K562 (cell line): ENCODE measurements around the gene FBRS. TPM values are rescaled to one million over a fixed set of nuclear protein-coding genes. Genes with fewer than 3 reads are reported as not detected.
A peak's percentile ranks its signal among the peaks of the same experiment; 100 is the strongest.

Experiments
- ATAC-seq: fragments of 200-7000 bp; cut with Tn5 transposase; 3 replicates; pipeline ENCODE4 v1.9.1; 2020; ENCODE audit warnings: moderate library complexity
- BruUV-seq: library from RNA; stranded (reverse); fragments of 400-500 nt; replicated peaks from 2 replicates; lab custom pipeline; 2021; lab: Mats Ljungman, UMichigan
- CTCF ChIA-PET: fragments of 300-600 bp; formaldehyde crosslinking; extraction: SDS; loops from one replicate; lab custom pipeline; 2021; ENCODE audit warnings: low intra/inter-chr PET ratio; lab: Yijun Ruan, JAX
- POLR2A ChIA-PET: fragments of 300-600, 350-650 bp; sonication (Branson Sonifier 250); formaldehyde crosslinking; extraction: SDS; loops from one replicate; lab custom pipeline; 2021; ENCODE audit warnings: antibody characterized with exemption, inconsistent platforms; lab: Yijun Ruan, JAX
- DNase-seq, 4 experiments: peaks; one replicate each; pipeline versions ENCODE4 v3.0.0 to v3.0.0-alpha.2; 2011 to 2018; ENCODE audit warnings: low spot score in 3 of 4, mixed read lengths in 3 of 4; ENCODE audit errors: extremely low read depth in 1 of 4
- FAIRE-seq: peaks from 2 replicates; lab custom pipeline; 2011; peaks lifted over from hg19 to GRCh38; lab: Jason Lieb, UNC
- H2AFZ ChIP-seq: 2 replicates; pipeline ENCODE4 v1.6.0; 2011; ENCODE audit warnings: low read depth, low read length, control low read depth, inconsistent platforms
- H3K27ac ChIP-seq: fragments of 200-600 bp; 3 replicates; pipeline ENCODE4 v1.8.0; 2011; ENCODE audit warnings: low read depth, mild to moderate bottlenecking, control low read depth, inconsistent platforms, low read length, moderate library complexity, mixed read lengths; ENCODE audit errors: extremely low read depth
- H3K27me3 ChIP-seq, 2 experiments: fragments of 300-600 bp in 1 of 2; 2 replicates in 1 of 2; 3 replicates in 1 of 2; pipeline versions ENCODE4 v1.6.0 to v1.8.0; 2011; ENCODE audit warnings: inconsistent platforms in 2 of 2, low read length in 2 of 2, mild to moderate bottlenecking in 1 of 2, mixed read lengths in 1 of 2, moderate library complexity in 1 of 2; ENCODE audit not compliant: control insufficient read depth in 2 of 2, insufficient read depth in 2 of 2
- H3K36me3 ChIP-seq: fragments of 300-600 bp; 3 replicates; pipeline ENCODE4 v1.8.0; 2011; ENCODE audit warnings: mild to moderate bottlenecking, low read length, inconsistent platforms; ENCODE audit not compliant: control insufficient read depth, insufficient read depth
- H3K4me1 ChIP-seq, 2 experiments: fragments of 200-600 bp in 1 of 2; replicated peaks in 1 of 2; 2 replicates in 1 of 2; 3 replicates in 1 of 2; pipeline versions ENCODE4 v1.5.1 to v1.8.0; 2011; ENCODE audit warnings: inconsistent platforms in 2 of 2, low read length in 2 of 2, mild to moderate bottlenecking in 1 of 2, mixed read lengths in 1 of 2, moderate library complexity in 1 of 2; ENCODE audit not compliant: control insufficient read depth in 2 of 2, insufficient read depth in 2 of 2
- H3K4me2 ChIP-seq: 2 replicates; pipeline ENCODE4 v1.6.1; 2011; ENCODE audit warnings: low read length, control low read depth, inconsistent platforms, mixed read lengths; ENCODE audit not compliant: insufficient read depth
- H3K4me3 ChIP-seq: fragments of 200-600 bp; sonication (generic), shearing (Covaris generic); 2 replicates; pipeline ENCODE4 v1.5.1; 2016; ENCODE audit warnings: control low read depth, inconsistent platforms
- H3K79me2 ChIP-seq: fragments of 200-600 bp; 3 replicates; pipeline ENCODE4 v1.8.0; 2011; ENCODE audit warnings: low read length, inconsistent platforms; ENCODE audit not compliant: control insufficient read depth, insufficient read depth
- H3K9ac ChIP-seq, 2 experiments: 2 replicates each; pipeline versions ENCODE4 v1.6.0 to v1.6.1; 2011; ENCODE audit warnings: low read depth in 2 of 2, low read length in 2 of 2, control low read depth in 1 of 2, inconsistent platforms in 1 of 2, mild to moderate bottlenecking in 1 of 2, mixed read lengths in 1 of 2; ENCODE audit not compliant: insufficient read depth in 1 of 2
- H3K9me1 ChIP-seq: one replicate; pipeline ENCODE4 v1.6.0; 2011; ENCODE audit warnings: inconsistent platforms, mild to moderate bottlenecking, low read length, moderate library complexity; ENCODE audit not compliant: control insufficient read depth, insufficient read depth
- H3K9me3 ChIP-seq: replicated peaks from 2 replicates; pipeline ENCODE4 v1.5.1; 2011; ENCODE audit warnings: low read depth, low read length, inconsistent platforms; ENCODE audit not compliant: control insufficient read depth, insufficient read depth
- H4K20me1 ChIP-seq: replicated peaks from 2 replicates; pipeline ENCODE4 v1.6.1; 2011; ENCODE audit warnings: low read length, inconsistent platforms, mixed read lengths; ENCODE audit not compliant: control insufficient read depth, insufficient read depth
- ETS2 ChIP-seq: IDR thresholded peaks from 2 replicates; pipeline ENCODE4 v1.6.1; 2016; ENCODE audit warnings: borderline replicate concordance, missing genetic modification characterization, mild to moderate bottlenecking, moderate library complexity, missing compliant biosample characterization; ENCODE audit not compliant: poor library complexity, severe bottlenecking
- GATAD2B ChIP-seq: fragments of 450-650 bp; IDR thresholded peaks from 2 replicates; pipeline ENCODE4 v1.6.1; 2017; ENCODE audit warnings: mild to moderate bottlenecking, borderline replicate concordance
- L3MBTL2 ChIP-seq: fragments of 450-650 bp; IDR thresholded peaks from 2 replicates; pipeline ENCODE4 v1.6.1; 2016; ENCODE audit warnings: mild to moderate bottlenecking, moderate library complexity
- LARP7 ChIP-seq: fragments of 450-650 bp; IDR thresholded peaks from 2 replicates; pipeline ENCODE4 v1.6.1; 2016
- NRF1 ChIP-seq, 2 experiments: fragments of 450-650 bp; IDR thresholded peaks in 1 of 2; conservative IDR thresholded peaks in 1 of 2; 2 replicates each; pipeline ENCODE4 v1.6.1; 2014; ENCODE audit warnings: mild to moderate bottlenecking in 2 of 2
- RAD21 ChIP-seq, 2 experiments: fragments of 250-450 bp in 1 of 2; fragments of 450-650 bp in 1 of 2; sonication (Bioruptor Pico) in 1 of 2; formaldehyde crosslinking in 1 of 2; IDR thresholded peaks in 1 of 2; conservative IDR thresholded peaks in 1 of 2; 2 replicates each; pipeline versions ENCODE4 v1.4.0 to v1.8.0; 2020 to 2022; ENCODE audit warnings: mild to moderate bottlenecking in 2 of 2, moderate library complexity in 1 of 2
- STAT5A ChIP-seq: IDR thresholded peaks from 2 replicates; pipeline ENCODE4 v1.6.1; 2012; ENCODE audit warnings: low read length, inconsistent platforms, borderline replicate concordance
- VEZF1 ChIP-seq: fragments of 200-800 bp; sonication (Bioruptor generic); IDR thresholded peaks from 2 replicates; pipeline ENCODE4 v1.6.1; 2017; ENCODE audit warnings: missing genetic modification characterization, missing compliant biosample characterization
- ZNF274 ChIP-seq: IDR thresholded peaks from 2 replicates; pipeline ENCODE4 v1.6.1; 2011; ENCODE audit warnings: low read depth, mild to moderate bottlenecking, low read length, moderate library complexity, borderline replicate concordance
- WGBS: fragments of 100-300 bp; shearing (Covaris generic); methylation state at CpG from one replicate; pipeline ENCODE4 v1.1.6; 2016; ENCODE audit warnings: low coverage, mixed read lengths; ENCODE audit not compliant: insufficient coverage; ENCODE audit errors: missing lambda C conversion rate; 5-methylcytosine and 5-hydroxymethylcytosine counted together
- in situ Hi-C: fragments of 300-500 bp; cut with MboI; formaldehyde crosslinking; loops from 4 replicates; pipeline ENCODE4 v1.15.0; 2018; ENCODE audit warnings: inconsistent platforms, mixed read lengths
- intact Hi-C: fragments of 100-400 bp; cut with micrococcal nuclease; formaldehyde crosslinking; loops from 2 replicates; pipeline ENCODE4 v1.14.2; 2022
- polyA plus RNA-seq, 8 experiments: library from polyadenylated mRNA; depleted of rRNA in 4 of 8; stranded (reverse) in 5 of 8; unstranded in 3 of 8; fragments of >200 nt; fragmentation: Nextera tagmentation in 2 of 8; fragmentation: Illumina TruSeq in 1 of 8; extraction: Ambion mirVana in 2 of 8; extraction: Trizol in 1 of 8; gene quantifications; 2 replicates each; pipeline versions ENCODE4 v1.2.1 to v1.2.3, GENCODE V29; 2011 to 2014; ENCODE audit warnings: inconsistent platforms in 1 of 8, missing spikeins in 1 of 8
- total RNA-seq, 7 experiments: library from RNA; depleted of rRNA in 6 of 7; stranded (reverse); fragments of >200 nt in 6 of 7; fragmentation: Illumina TruSeq in 2 of 7; extraction: Trizol in 2 of 7; gene quantifications; 2 replicates each; pipeline versions ENCODE4 v1.2.1 to v1.2.3, GENCODE V29; 2011 to 2021; ENCODE audit warnings: low replicate concordance in 1 of 7
- TF ChIP-seq, protein P1 (sequence below): fragments of 450-650 bp; IDR thresholded peaks from 2 replicates; pipeline ENCODE4 v1.6.1; 2017; ENCODE audit warnings: antibody characterized with exemption, mild to moderate bottlenecking
- TF ChIP-seq, protein P2 (sequence below), 2 experiments: IDR thresholded peaks; 2 replicates each; pipeline ENCODE4 v1.6.1; 2011; ENCODE audit warnings: borderline replicate concordance in 1 of 2, control low read depth in 1 of 2, low read depth in 1 of 2, low read length in 1 of 2, mild to moderate bottlenecking in 1 of 2, mixed read lengths in 1 of 2, moderate library complexity in 1 of 2; ENCODE audit not compliant: insufficient read depth in 1 of 2, insufficient read length in 1 of 2, poor library complexity in 1 of 2, severe bottlenecking in 1 of 2; ENCODE audit errors: extremely low read depth in 1 of 2

The FBRS gene
- total and polyA plus RNA-seq, 9 of the 15 experiments (the other 6 are each of a cell fraction or from before 2014, with no cell fraction given): 0.32 to 59.5 (median 13.1) TPM

DNA sequence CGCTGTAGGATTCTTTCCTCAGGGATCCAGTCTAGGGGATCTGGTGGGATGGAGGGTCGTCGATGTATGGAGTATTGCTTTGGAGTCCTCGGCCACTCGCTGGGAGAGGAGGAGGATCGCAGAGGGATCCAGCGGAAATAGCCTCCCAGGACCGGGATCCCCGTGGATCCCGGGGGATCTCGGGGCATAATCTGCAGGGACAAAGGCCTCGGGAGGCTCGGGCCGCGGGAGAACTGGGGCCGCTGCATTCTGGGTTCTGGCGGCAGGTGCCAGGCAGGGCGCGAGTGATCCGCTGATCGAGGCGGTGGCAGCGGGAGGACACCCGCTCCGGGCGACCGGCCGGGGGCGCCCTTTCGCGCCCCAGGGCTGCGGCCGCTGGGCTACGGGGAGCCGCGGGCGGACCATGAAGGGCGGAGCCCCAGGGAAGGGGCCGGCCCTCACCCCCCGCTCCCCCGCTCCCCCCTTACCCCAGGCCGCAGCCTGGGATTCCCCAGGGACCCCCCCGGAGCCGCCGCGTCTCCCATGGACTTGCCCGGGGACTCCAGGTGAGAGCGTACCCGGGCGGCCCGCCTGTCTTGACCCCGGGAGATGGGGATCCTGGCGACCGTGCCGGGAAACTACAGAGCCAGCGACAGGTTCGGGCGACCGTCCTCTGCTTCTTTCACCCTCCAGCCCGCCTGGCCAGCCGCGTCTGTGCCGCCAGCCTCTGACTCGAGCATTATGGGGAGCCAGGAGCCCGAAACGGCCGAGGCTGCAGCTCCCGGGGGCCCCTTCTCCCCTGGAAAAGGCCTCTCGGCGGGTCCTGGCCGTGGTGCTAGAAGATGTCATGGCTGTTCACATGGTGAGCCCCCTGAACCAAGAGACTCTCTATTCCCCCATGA lies 6.9 kb upstream of the FBRS start:
- Histone ChIP-seq H3K79me2 (peaks cover 18% of the 10 kb centered on the region), H4K20me1 (no peaks in the 10 kb centered on the region), H3K4me3 (peak overlapping the region; percentile 98), H3K27ac (peak overlapping the region; percentile 98), H3K9me3 (no peaks in the 10 kb centered on the region; the same call in 1 of the 2 replicates), H3K27me3 (no peaks in the 10 kb centered on the region), H3K9ac (peak overlapping the region; percentile 98 to 100), H2AFZ (peak overlapping the region; percentile 97), H3K9me1 (no peaks in the 10 kb centered on the region), H3K4me1 (peaks cover 12 to 37% of the 10 kb centered on the region in 2 experiments; a peak in 4 of 5 replicates), H3K4me2 (peak overlapping the region; percentile 94), H3K36me3 (peaks cover 41% of the 10 kb centered on the region)
- ChIA-PET CTCF (no interaction called here), POLR2A (interaction anchor here (0.6 to 3.2 kb wide), 12 partner anchors 8 to 285 kb away, joined by 3 to 10 read pairs (median 4); partner anchors contain the start of genes DCTPP1, FBRS and ZNF688)
- ATAC-seq: peak; percentile 90
- in situ Hi-C loops (no loop called here), intact Hi-C loops (loop anchor here (10.0 kb wide), 3 partner anchors 163 to 587 kb away; partner anchors contain the start of genes ALDOA, TBX6 and YPEL3)
- no peak for FAIRE-seq
- under 1% methylated on average over 31 of the region's 71 CpGs for WGBS
- peak; percentile 82 to 88 (median 88) for DNase-seq
- BruUV-seq: TSS peak; percentile 69
- no peak for TF ChIP-seq GATAD2B
- TF ChIP-seq LARP7: peak; percentile 71; the same call in 1 of the 2 replicates
- no peak for TF ChIP-seq STAT5A
- TF ChIP-seq ETS2 (tag): no peak
- TF ChIP-seq ZNF274: no peak
- peak; percentile 44 for TF ChIP-seq L3MBTL2
- TF ChIP-seq NRF1 (conservative IDR thresholded peaks at IDR 0.05 in 1 of 2, IDR thresholded peaks at IDR 0.05 in 1 of 2): peak in 1 of 2 experiments; percentile 0; a peak in 1 of 4 replicates
- peak; percentile 95 for TF ChIP-seq VEZF1 (CRISPR knock-in tag)
- TF ChIP-seq RAD21 (CRISPR knock-in tag; conservative IDR thresholded peaks at IDR 0.05 in 1 of 2, IDR thresholded peaks at IDR 0.05 in 1 of 2): peak; percentile 49 to 52
- TF ChIP-seq, protein P1, sequence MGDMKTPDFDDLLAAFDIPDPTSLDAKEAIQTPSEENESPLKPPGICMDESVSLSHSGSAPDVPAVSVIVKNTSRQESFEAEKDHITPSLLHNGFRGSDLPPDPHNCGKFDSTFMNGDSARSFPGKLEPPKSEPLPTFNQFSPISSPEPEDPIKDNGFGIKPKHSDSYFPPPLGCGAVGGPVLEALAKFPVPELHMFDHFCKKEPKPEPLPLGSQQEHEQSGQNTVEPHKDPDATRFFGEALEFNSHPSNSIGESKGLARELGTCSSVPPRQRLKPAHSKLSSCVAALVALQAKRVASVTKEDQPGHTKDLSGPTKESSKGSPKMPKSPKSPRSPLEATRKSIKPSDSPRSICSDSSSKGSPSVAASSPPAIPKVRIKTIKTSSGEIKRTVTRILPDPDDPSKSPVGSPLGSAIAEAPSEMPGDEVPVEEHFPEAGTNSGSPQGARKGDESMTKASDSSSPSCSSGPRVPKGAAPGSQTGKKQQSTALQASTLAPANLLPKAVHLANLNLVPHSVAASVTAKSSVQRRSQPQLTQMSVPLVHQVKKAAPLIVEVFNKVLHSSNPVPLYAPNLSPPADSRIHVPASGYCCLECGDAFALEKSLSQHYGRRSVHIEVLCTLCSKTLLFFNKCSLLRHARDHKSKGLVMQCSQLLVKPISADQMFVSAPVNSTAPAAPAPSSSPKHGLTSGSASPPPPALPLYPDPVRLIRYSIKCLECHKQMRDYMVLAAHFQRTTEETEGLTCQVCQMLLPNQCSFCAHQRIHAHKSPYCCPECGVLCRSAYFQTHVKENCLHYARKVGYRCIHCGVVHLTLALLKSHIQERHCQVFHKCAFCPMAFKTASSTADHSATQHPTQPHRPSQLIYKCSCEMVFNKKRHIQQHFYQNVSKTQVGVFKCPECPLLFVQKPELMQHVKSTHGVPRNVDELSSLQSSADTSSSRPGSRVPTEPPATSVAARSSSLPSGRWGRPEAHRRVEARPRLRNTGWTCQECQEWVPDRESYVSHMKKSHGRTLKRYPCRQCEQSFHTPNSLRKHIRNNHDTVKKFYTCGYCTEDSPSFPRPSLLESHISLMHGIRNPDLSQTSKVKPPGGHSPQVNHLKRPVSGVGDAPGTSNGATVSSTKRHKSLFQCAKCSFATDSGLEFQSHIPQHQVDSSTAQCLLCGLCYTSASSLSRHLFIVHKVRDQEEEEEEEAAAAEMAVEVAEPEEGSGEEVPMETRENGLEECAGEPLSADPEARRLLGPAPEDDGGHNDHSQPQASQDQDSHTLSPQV: no peak
- TF ChIP-seq, protein P2, sequence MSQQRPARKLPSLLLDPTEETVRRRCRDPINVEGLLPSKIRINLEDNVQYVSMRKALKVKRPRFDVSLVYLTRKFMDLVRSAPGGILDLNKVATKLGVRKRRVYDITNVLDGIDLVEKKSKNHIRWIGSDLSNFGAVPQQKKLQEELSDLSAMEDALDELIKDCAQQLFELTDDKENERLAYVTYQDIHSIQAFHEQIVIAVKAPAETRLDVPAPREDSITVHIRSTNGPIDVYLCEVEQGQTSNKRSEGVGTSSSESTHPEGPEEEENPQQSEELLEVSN (IDR thresholded peaks at IDR 0.05; ENCODE audit: borderline replicate concordance in 1 of 2, extremely low read depth in 1 of 2, insufficient read depth in 1 of 2, insufficient read length in 1 of 2, low read depth in 1 of 2, low read length in 1 of 2, poor library complexity in 1 of 2, severe bottlenecking in 1 of 2): peak; percentile 42 to 71
